AG10803 (cell line): ENCODE measurements around the gene PVALEF.

Source experiments
- DNase-seq: peaks from one replicate; pipeline ENCODE4 v3.0.0; 2010; ENCODE audit warnings: low read depth
- H3K4me3 ChIP-seq: 2 replicates; pipeline ENCODE4 v1.5.1; 2011; ENCODE audit warnings: mild to moderate bottlenecking, low read length, control low read depth
- TF ChIP-seq, protein P1 (sequence below): conservative IDR thresholded peaks from 2 replicates; pipeline ENCODE4 v1.5.1; 2011; ENCODE audit warnings: mild to moderate bottlenecking, low read length, control low read depth, inconsistent platforms

PVALEF gene

DNA sequence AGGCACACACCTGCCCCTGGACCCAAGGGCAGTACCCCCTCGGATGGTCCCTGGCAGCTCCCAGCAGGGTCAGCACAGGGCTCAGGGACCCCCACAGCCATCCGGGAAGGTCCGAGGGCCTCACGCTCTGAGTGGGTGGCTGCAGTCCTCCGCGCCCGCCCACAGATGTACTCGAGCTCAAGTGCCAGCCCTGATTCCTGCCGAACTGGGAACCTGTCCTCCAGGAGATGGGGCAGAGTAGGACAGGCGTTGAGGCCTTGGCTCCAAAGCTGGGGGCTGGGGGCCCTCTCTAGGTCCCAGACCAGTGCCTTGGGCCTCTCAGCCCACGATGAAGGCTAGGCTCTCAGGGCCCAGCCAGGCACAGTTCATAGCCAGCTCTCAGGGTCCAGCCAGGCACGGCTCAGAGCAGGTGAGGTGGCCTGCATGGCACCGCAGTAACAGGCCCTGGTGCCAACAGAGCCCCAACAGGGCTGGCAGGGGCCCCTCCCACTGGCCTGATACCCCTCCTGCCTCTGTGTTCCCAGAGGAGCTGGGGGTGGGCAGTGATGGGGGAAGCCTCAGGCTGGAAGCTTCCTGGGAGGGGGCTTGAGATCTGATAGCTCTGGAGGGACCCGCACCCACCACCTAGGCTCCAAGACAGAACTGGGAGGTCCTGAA lies 35.5 kb upstream of the PVALEF start:
- TF ChIP-seq, protein P1, sequence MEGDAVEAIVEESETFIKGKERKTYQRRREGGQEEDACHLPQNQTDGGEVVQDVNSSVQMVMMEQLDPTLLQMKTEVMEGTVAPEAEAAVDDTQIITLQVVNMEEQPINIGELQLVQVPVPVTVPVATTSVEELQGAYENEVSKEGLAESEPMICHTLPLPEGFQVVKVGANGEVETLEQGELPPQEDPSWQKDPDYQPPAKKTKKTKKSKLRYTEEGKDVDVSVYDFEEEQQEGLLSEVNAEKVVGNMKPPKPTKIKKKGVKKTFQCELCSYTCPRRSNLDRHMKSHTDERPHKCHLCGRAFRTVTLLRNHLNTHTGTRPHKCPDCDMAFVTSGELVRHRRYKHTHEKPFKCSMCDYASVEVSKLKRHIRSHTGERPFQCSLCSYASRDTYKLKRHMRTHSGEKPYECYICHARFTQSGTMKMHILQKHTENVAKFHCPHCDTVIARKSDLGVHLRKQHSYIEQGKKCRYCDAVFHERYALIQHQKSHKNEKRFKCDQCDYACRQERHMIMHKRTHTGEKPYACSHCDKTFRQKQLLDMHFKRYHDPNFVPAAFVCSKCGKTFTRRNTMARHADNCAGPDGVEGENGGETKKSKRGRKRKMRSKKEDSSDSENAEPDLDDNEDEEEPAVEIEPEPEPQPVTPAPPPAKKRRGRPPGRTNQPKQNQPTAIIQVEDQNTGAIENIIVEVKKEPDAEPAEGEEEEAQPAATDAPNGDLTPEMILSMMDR = no peak
- no peak overlapping the region for H3K4me3 ChIP-seq
- no peak for DNase-seq

DNA sequence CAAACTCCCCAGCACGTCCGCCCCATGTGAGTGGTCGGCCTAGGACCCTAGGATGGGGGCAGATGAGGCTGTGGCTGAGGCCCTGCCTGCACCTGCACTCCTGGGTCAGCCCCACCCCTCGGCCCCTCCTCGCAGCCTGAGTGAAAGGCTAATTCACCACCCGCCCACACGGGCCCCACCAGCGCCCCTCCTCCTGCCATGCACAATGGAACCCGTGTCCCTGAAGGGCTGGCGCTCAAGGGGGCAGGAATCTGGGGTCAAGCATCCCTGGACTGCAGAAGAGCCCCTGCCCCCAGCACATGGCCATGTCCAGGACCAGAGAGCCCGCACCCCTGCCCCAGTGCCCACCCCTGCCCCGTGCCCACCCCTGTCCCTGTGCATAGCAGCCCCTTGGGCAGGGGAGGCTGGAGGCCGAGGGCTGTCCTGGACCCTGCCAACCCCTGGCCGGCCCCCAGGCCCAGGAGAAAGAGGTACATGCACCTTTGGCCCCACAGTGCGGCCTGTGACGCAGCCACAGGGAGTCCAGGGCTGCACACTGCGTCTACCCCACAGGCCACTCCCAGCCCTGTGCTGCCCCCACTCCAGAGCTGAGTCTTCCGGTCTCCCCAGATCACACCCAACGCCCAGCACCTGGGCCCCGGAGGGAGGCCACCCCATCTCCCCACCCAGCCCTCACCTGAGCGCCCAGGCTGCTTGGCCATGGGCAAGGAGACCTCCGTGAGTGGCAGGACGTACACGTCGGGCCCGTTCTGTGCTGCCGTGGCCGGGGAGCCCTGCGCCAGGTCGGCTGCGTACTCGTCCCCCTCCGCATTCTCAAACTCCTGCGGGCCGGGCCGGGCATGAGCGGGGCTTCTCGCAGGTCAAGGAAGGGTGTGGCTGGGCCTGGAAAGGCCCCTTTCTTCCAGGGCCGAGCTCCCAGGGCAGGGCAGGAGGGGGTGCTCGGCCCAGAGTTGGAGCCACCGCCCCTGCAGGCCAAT lies 34.6 kb upstream of the PVALEF start:
- no peak overlapping the region for H3K4me3 ChIP-seq
- DNase-seq = no peak
- TF ChIP-seq, protein P1 = no peak

DNA sequence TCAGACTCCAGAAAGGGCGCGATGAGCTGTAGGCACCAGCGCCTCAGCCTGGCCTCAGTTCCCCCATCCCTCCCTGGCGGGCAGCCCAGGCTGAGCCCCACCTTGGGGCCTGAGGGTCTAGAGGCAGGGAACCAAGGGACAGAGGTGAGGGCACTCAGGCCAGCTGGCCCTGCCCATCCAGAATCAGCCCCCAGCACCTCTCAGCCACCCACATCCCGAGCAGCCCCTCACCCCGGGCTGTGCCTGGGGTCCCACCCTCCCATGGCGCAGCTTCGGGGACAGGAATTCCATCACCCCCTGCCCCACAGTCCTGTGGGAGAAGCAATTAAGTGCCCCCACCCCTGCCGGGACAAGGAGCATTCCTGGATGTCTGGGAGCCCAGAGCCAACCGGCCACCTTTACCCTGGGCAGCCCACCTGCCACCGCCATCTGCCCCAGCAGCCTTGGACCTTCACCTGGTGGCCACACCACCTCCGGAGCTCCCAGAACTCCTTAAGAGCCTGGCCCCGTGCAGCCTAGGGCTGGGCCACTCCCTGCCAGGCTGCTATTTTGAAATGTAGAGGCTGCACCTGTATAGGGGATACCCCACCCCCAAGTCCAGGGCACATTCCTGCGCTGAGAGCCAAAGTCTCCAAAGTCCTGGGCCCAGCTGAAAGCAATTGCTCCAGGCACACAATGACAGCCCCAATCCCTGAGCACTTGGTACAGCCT lies 33.7 kb upstream of the PVALEF start:
- TF ChIP-seq, protein P1 = no peak
- DNase-seq = no peak
- H3K4me3 ChIP-seq = no peak overlapping the region

DNA sequence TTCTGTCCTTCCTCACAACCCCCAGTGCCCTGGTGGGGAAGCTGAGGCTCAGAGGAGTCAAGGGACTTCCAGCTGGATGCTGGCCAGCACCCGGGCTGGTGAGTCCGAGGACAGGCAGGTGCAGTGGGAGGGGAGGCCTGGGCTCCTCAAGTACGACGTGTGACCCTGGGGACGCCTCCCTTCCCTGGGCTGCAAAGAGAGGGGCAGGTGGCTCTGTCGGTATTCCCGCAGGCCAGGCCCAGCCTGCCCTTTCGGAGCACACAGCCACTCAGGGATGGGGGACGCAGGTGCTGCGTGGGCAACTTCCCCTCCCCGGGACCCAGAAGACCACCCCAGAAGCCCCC lies 33.1 kb upstream of the PVALEF start:
- no peak overlapping the region for H3K4me3 ChIP-seq
- TF ChIP-seq, protein P1 = no peak
- DNase-seq = no peak

DNA sequence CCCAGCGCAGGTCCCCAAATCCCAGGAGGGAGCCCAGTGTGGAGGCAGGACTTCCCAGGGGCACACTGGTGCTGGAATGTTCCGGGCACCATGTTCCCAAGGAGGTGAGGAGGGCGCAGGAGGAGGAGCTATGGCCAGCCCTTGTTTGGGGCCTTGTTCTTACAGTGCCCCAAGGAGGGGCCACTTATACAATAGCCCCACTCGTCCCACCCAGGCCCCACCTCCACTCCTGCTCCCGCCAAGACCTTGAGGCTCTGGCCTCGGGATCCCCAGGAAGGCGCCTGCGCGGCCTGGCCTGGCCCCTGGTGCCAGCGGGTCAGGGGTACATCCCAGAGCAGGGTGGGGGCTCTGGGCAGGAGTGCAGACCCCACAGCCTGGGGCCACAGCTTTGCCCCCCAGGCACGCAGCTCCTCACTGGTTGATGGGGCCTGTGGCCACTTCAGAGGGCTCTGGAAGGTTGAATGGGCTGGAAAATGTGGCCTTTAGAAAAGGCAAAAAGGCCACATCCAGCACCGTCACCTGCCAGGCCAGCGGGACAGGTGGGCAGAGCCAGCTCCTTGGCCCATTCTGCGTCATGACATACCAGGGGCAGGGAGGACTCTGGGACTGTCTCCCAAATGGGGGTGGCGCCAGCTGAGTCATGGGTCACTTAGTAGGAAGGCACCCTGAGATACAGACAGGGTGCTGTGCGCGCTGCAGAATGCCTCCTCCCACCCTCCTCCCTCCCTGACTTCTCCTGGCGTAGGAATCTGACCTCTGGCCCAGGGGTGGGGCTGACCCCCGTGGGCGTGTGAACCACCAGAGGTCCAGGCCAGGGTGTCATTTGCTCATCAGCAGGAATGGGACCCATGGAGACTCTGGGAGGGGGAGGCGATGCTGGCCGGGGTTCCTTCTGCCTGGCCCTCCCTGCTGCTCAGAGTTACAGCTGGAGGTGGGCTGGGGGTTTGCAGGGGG lies 32.3 kb upstream of the PVALEF start:
- TF ChIP-seq, protein P1 = no peak
- no peak overlapping the region for H3K4me3 ChIP-seq
- DNase-seq = no peak

DNA sequence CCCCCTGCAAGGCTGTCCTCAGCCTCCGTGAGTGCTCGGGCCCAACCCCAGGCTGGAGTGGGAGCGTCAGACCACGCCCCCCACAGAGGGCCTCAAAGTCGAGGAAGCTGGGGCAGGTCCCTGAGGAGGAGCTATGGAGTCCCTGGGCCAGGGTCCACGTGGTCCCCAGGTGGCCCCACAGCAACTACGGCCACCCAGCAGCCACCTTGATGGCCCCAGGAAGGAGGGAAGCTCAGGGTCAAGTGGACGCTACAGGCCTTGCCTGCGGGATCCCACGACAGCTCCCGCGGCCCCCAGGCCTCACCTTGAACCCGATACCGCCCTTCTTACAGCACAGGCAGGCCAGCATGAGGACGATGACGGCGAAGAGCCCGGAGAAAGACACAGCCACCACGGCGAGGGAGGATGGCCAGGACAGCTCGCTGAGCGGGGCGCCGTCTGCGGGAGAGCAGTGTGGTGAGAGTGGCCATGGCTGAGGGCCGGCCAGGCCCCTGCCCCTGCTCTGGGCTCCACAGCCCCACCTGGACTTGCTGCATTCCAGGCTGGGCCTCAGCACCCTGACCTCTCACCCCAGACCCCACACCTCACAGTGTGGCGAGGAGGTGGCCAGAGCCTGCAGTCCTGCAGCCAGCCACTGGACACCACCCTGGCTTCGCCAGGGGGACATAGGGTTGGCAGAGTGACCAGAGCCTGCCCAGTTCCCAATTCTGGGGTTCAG lies 31.1 kb upstream of the PVALEF start:
- no peak for DNase-seq
- TF ChIP-seq, protein P1 = no peak
- H3K4me3 ChIP-seq = no peak overlapping the region
